Prostate gland (tissue), 2 donors: ENCODE measurements around the gene CAPZB. TPM values are rescaled to one million over a fixed set of nuclear protein-coding genes. Genes with fewer than 3 reads are reported as not detected.

Source experiments
- DNase-seq: peaks from one replicate; pipeline ENCODE4 v3.0.0-alpha.2; 2019; ENCODE audit warnings: low spot score
- H3K27ac ChIP-seq, 2 donors: fragments of 200-600 bp; sonication (generic); 2 replicates each; pipeline ENCODE4 v1.5.1; 2017 to 2019
- H3K27me3 ChIP-seq: fragments of 200-600 bp; sonication (generic); replicated peaks from 2 replicates; pipeline ENCODE4 v1.5.1; 2019; ENCODE audit not compliant: insufficient read depth
- H3K36me3 ChIP-seq, 2 donors: fragments of 200-600 bp; sonication (generic); 1 replicate in 1 of 2; 2 replicates in 1 of 2; pipeline versions ENCODE4 v1.5.1 to v1.8.1; 2017 to 2019
- H3K4me1 ChIP-seq: fragments of 200-600 bp; sonication (generic); replicated peaks from 2 replicates; pipeline ENCODE4 v1.5.1; 2019
- H3K4me3 ChIP-seq, 2 donors: fragments of 200-600 bp; sonication (generic); 2 replicates each; pipeline ENCODE4 v1.5.1; 2017 to 2019
- H3K9me3 ChIP-seq: fragments of 200-600 bp; sonication (generic); 2 replicates; pipeline ENCODE4 v1.5.1; 2017
- CTCF ChIP-seq, 4 experiments: fragments of 200-600 bp in 2 of 4; fragments of 450-650 bp in 2 of 4; sonication (generic) in 2 of 4; IDR thresholded peaks; 1 replicate in 3 of 4; 2 replicates in 1 of 4; pipeline ENCODE4 v1.5.1; 2016 to 2019; ENCODE audit warnings: antibody characterized with exemption in 4 of 4, mild to moderate bottlenecking in 2 of 4, moderate library complexity in 2 of 4
- POLR2A ChIP-seq: fragments of 450-650 bp; IDR thresholded peaks from one replicate; pipeline ENCODE4 v1.6.1; 2016; ENCODE audit warnings: antibody characterized with exemption, mild to moderate bottlenecking
- POLR2AphosphoS5 ChIP-seq: sonication (generic); formaldehyde crosslinking; IDR thresholded peaks from one replicate; pipeline ENCODE4 v1.6.1; 2017; ENCODE audit warnings: antibody characterized with exemption
- WGBS: methylation state at CpG from one replicate; pipeline ENCODE4 v1.1.5; 2018; 5-methylcytosine and 5-hydroxymethylcytosine counted together
- intact Hi-C: fragments of 100-400 bp; cut with DNase I; formaldehyde crosslinking; loops from one replicate; pipeline ENCODE4 v1.14.2; 2022
- total RNA-seq, 2 donors: library from RNA; depleted of rRNA; stranded (reverse); fragments of >200 nt; gene quantifications; one replicate each; pipeline ENCODE4 v1.1.0, GENCODE V29; 2016

CAPZB gene
- total RNA-seq, 2 donors from 2014 or later: 139 to 150 TPM

- 84% methylated on average over 13 of the region's 13 CpGs for WGBS
- no peak overlapping the region for H3K27ac ChIP-seq
- H3K4me3 ChIP-seq: no peak overlapping the region
- H3K4me1 ChIP-seq: peaks cover 4% of the 10 kb centered on the region
- no peak for DNase-seq
- no peaks in the 10 kb centered on the region for H3K9me3 ChIP-seq
- no peaks in the 10 kb centered on the region for H3K27me3 ChIP-seq
- H3K36me3 ChIP-seq: peaks cover 0 to 4% of the 10 kb centered on the region in 2 donors
- intact Hi-C loops: no loop called here
- TF ChIP-seq CTCF (IDR thresholded peaks at IDR 0.05): no peak
- TF ChIP-seq POLR2AphosphoS5: no peak
- no peak for TF ChIP-seq POLR2A
Observed at GRCh38 chr1:19370453-19371170, 114.7 kb downstream of the CAPZB start.

GRCh38 chr1:19369396-19370090, 115.8 kb downstream of the CAPZB start:
- no peak for TF ChIP-seq CTCF (IDR thresholded peaks at IDR 0.05)
- no peak for TF ChIP-seq POLR2AphosphoS5
- TF ChIP-seq POLR2A: no peak
- intact Hi-C loops: no loop called here
- H3K27me3 ChIP-seq: no peaks in the 10 kb centered on the region
- H3K4me3 ChIP-seq: no peak overlapping the region
- no peaks in the 10 kb centered on the region for H3K36me3 ChIP-seq
- peaks cover 4% of the 10 kb centered on the region for H3K4me1 ChIP-seq
- H3K27ac ChIP-seq: peak overlapping the region in 1 of 2 donors; percentile 35
- 49% methylated on average over 16 of the region's 16 CpGs for WGBS
- no peaks in the 10 kb centered on the region for H3K9me3 ChIP-seq
- DNase-seq: no peak

- H3K9me3 ChIP-seq: no peaks in the 10 kb centered on the region
- no peak overlapping the region for H3K4me3 ChIP-seq
- intact Hi-C loops: no loop called here
- DNase-seq: no peak
- H3K36me3 ChIP-seq: no peaks in the 10 kb centered on the region
- H3K27me3 ChIP-seq: no peaks in the 10 kb centered on the region
- peaks cover 8% of the 10 kb centered on the region for H3K4me1 ChIP-seq
- 52% methylated on average over 5 of the region's 5 CpGs for WGBS
- TF ChIP-seq POLR2AphosphoS5 (no peak), CTCF (IDR thresholded peaks at IDR 0.05) (no peak), POLR2A (no peak)
- peak overlapping the region; percentile 8 to 35 for H3K27ac ChIP-seq
Observed at GRCh38 chr1:19368964-19369363, 116.4 kb downstream of the CAPZB start.

GRCh38 chr1:19368050-19368449, 117.3 kb downstream of the CAPZB start:
- no peak for DNase-seq
- H3K27ac ChIP-seq: peak overlapping the region; percentile 63 to 65
- no peaks in the 10 kb centered on the region for H3K27me3 ChIP-seq
- TF ChIP-seq POLR2AphosphoS5: no peak
- TF ChIP-seq CTCF (IDR thresholded peaks at IDR 0.05): no peak
- no peak for TF ChIP-seq POLR2A
- H3K4me3 ChIP-seq: no peak overlapping the region
- H3K9me3 ChIP-seq: no peaks in the 10 kb centered on the region
- H3K36me3 ChIP-seq: no peaks in the 10 kb centered on the region
- WGBS: 79% methylated on average over 5 of the region's 5 CpGs
- intact Hi-C loops: no loop called here
- H3K4me1 ChIP-seq: peaks cover 9% of the 10 kb centered on the region
